ENCODE results near the gene TAMM41.
"Not testable (repeated sequence)": the region's sequence is repeated elsewhere in the genome, so short reads cannot be mapped to it uniquely, and the experiment has no call there.

TAMM41 gene, protein sequence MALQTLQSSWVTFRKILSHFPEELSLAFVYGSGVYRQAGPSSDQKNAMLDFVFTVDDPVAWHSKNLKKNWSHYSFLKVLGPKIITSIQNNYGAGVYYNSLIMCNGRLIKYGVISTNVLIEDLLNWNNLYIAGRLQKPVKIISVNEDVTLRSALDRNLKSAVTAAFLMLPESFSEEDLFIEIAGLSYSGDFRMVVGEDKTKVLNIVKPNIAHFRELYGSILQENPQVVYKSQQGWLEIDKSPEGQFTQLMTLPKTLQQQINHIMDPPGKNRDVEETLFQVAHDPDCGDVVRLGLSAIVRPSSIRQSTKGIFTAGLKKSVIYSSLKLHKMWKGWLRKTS

GRCh38 chr3:11846281-11847266 lies at the start of gene TAMM41:
TSS of gene TAMM41 (minus strand) at chr3:11846885. CDS start at chr3:11846636, 249 bp downstream.
- peak; percentile 85 for DNase-seq

GRCh38 chr3:11878837-11879236 lies 32.2 kb upstream of the TAMM41 start:
- no peak for DNase-seq

- DNase-seq: not testable (repeated sequence)
Measured at GRCh38 chr3:11874707-11875106, 28.0 kb upstream of the TAMM41 start.

GRCh38 chr3:11863739-11864138 lies 17.1 kb upstream of the TAMM41 start:
- DNase-seq: not testable (repeated sequence)

GRCh38 chr3:11862584-11862983 lies 15.9 kb upstream of the TAMM41 start:
- DNase-seq: not testable (repeated sequence)

DNA sequence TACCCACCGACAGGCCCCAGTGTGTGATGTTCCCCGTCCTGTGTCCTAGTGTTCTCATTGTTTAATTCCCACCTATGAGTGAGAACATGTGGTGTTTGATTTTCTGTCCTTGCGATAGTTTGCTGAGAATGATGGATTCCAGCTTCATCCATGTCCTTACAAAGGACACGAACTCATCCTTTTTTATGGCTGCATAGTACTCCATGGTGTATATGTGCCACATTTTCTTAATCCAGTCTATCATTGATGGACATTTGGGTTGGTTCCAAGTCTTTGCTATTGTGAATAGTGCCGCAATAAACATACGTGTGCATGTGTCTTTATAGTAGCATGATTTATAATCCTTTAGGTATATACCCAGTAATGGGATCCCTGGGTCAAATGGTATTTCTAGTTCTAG lies 15.5 kb upstream of the TAMM41 start:
- not testable (repeated sequence) for DNase-seq

GRCh38 chr3:11860213-11860612 lies 13.5 kb upstream of the TAMM41 start:
- not testable (repeated sequence) for DNase-seq

- no peak for DNase-seq
Measured at GRCh38 chr3:11853450-11853849, 6.8 kb upstream of the TAMM41 start.

GRCh38 chr3:11850003-11850402 lies 3.3 kb upstream of the TAMM41 start:
- DNase-seq: no peak

DNA sequence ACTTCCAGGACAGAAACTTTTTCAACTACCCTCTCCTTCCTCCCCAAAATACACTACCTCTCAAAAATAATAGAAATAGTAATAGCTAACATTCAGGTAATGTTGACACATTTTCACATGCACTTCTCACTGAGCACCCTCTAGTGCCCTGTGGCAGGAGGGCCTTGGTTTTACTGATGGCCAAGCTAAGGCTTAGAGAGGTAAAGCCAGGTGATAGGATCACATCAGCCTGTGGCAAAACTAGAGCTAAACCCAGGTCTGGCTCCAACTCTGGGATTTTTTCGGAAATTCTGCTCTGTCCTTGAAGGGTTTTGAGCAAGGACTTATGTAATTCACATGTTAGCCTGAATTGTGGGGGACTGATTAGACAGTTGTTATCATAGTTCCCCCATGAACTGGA lies 922 bp upstream of the TAMM41 start:
- DNase-seq: peak; percentile 13

GRCh38 chr3:11845651-11846050 lies 1.0 kb downstream of the TAMM41 start:
- DNase-seq: peak; percentile 29

GRCh38 chr3:11844891-11845290 lies 1.8 kb downstream of the TAMM41 start:
- DNase-seq: no peak

GRCh38 chr3:11835028-11835639 lies 11.6 kb downstream of the TAMM41 start:
- DNase-seq: peak; percentile 21

DNA sequence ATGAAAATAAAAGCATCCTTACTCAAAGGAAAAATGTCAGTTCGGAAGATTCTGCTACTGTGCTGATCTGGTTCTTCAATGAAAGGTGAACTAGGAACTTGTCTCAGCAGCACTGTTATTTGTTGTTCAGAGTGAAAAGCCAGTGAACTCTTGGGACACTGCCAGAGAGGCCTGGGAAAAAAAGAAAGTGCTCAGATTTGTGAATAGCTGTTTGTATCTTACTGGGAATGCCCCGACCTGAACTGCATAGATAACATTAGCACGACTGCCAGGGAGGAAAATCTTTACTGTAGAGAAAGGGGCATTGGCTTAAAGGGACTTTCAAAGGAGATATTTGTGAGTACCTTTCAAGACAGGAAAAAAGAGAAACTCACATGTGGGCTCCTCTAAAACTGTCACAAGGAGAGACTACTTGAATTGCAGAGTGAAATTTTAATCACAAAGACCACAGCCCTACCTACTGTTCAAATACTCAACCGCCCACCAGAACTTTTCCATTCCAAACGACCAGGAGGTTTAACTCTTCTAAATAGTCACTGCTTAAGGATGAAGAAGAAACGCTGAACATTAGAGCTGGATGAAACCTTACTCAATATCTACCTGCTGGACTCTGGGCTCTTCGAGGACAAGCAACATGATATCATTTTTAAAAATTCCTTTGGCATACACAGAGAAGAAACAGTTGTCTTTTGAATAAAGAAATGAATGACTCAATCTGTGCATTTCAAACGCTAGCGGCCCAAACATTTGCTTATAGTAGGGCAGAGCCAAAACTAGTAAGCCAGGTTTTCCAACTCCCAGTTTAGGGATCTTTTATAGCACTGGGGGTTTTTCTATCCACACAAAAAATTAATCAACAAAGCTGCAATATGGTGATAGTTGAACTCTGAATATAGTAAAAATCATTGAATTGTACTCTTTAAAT lies 13.4 kb downstream of the TAMM41 start:
- DNase-seq: no peak

DNA sequence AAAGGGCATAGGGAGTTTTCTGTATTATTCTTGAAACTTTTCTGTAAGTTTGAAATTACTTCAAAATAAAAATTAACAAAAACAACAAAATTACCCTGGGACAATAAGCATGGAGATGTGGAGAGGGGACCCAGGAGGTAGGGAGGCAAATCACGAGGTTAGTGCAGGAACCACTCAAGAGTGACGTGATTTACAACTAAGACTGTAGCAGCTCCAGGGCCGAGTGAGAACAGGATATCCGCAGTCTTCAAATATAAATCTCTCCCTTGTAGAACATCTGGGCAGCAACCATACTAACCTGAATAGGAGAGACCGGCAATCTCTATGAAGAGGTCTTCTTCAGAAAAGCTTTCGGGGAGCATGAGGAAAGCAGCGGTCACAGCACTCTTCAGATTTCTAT lies 17.3 kb downstream of the TAMM41 start:
- no peak for DNase-seq

DNA sequence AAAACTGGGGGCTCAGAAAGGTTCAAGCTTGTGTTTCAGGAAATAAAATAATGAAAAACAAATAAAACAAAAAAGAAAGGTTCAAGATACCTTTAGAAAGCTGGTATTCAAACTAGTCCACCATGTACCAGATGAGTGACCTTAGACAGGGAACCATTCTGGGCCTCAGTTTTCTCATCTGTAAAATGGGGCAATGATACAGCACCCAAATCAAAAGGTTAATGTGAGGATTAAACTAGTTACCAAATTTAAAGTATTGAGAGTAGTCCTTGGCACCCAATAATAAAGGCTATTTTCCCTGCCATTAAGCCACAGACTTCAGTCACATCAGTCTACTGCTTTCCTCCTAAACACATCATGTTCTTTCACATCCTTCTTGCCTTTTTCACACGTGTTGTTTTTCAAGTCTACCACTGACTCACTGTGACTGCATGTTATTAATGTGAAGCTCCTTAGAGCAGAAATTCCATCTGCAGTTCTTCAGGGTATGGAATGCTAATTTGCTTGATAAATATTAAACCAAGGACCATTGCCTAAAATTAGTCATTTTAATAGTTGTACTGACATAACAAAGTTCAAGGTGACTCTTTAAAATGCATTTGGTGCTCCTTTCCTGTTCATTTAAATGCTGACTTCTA lies 19.9 kb downstream of the TAMM41 start:
- no peak for DNase-seq

DNA sequence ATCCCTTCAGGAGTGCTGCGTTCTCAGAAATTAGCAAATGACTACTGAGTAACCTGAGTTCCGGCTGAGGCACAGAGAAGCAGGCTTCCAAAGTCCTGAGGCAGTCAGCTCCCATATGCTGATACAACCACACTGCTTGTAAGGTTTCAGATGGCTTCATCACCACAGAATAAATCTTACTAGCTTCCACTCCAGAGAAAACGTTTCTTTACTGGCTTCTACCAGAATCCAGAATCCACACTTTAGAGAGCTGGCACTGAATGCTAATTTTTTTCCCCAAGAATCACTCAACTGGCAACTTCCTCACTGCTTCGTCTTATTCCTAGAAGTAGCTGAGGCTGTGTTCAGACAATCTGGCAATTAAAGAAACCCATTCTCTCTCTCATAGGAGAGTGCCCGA lies 21.4 kb downstream of the TAMM41 start:
- no peak for DNase-seq

DNA sequence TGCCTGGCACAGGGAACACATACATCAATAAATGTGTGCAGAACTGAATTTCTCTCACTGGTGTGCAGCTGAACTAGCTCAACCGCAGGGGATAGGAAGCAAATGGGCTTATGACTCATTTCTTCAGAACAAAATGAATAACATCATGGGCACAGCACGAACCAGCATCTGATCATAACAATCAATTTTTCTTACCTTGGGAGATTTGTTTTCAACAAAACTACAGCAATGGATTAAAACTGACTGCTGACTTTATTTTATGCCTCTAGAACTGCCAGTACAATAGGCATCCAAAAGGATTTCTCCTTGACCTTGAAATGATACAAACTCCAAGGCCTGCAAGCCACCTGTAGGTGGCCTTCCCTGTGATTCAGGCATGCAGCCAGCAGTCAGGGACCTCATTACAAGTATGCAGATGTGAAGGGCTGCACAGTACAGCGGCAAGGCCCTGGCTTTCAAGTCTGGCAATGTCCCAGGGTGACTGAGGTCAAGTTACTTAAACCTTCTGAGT lies 26.1 kb downstream of the TAMM41 start:
- DNase-seq: no peak

- no peak for DNase-seq
Measured at GRCh38 chr3:11819146-11819689, 27.5 kb downstream of the TAMM41 start.

- DNase-seq: no peak
Measured at GRCh38 chr3:11818033-11818432, 28.7 kb downstream of the TAMM41 start.

DNA sequence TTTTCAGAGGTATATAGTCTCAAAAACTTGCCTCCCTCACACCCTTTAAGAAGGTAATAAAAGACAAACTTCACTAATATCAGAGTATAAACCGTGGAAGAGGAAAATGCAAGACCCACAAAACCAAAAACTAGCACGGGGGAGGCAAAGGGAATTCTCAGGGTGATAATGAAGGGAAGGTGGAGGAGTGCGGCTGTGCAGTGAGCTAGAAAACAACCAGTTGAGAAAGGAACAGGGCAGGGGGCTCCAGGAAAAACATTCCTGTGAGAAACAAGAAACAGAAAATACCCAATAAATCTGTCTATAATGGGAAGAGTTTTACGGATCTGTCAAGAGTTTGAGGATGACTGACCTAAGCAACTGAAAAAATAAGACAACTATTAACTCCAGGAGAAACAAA lies 31.6 kb downstream of the TAMM41 start:
- DNase-seq: no peak
